Epithelial cell of esophagus (primary cell): Measurements from ENCODE around the gene JAML.

Experiments used
- DNase-seq: peaks from one replicate; pipeline ENCODE4 v3.0.0; 2010; ENCODE audit warnings: low read depth
- H3K4me3 ChIP-seq: 2 replicates; pipeline ENCODE4 v1.5.1; 2011; ENCODE audit warnings: mild to moderate bottlenecking, low read length, control low read depth
- CTCF ChIP-seq: IDR thresholded peaks from 2 replicates; pipeline ENCODE4 v1.5.1; 2011; ENCODE audit warnings: low read depth, mild to moderate bottlenecking, low read length, control low read depth, inconsistent platforms; ENCODE audit not compliant: insufficient read depth; ENCODE audit errors: missing control alignments

The JAML gene

GRCh38 chr11:118168316-118168715 is 56.5 kb downstream of the JAML start:
- H3K4me3 ChIP-seq = no peak overlapping the region
- DNase-seq = no peak
- TF ChIP-seq CTCF = no peak

- no peak overlapping the region for H3K4me3 ChIP-seq
- DNase-seq = no peak
- TF ChIP-seq CTCF = no peak
Observed at GRCh38 chr11:118167906-118168305, 56.9 kb downstream of the JAML start.

DNA sequence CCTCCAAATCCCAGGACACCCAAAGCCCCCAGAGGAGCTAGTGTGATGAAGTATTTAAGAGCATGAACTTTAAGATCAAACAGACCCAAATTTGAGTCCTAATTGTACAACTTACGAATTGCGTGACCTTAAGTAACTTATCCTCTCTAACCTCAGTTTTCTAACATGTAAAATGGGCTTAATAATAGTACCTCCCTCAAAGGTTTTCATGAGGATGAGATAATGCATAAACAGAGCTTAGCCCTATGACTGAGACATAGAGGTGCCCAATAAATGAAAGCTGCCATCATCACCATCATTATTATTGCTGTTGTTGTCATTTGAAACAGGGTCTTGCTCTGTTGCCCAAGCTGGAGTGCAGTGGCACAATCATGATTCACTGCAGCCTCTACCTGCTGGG is 57.6 kb downstream of the JAML start:
- no peak overlapping the region for H3K4me3 ChIP-seq
- TF ChIP-seq CTCF = no peak
- DNase-seq = no peak

- H3K4me3 ChIP-seq = no peak overlapping the region
- no peak for DNase-seq
- no peak for TF ChIP-seq CTCF
Observed at GRCh38 chr11:118166641-118167040, 58.2 kb downstream of the JAML start.

- no peak for TF ChIP-seq CTCF
- DNase-seq = no peak
- no peak overlapping the region for H3K4me3 ChIP-seq
Observed at GRCh38 chr11:118164885-118165284, 59.9 kb downstream of the JAML start.

DNA sequence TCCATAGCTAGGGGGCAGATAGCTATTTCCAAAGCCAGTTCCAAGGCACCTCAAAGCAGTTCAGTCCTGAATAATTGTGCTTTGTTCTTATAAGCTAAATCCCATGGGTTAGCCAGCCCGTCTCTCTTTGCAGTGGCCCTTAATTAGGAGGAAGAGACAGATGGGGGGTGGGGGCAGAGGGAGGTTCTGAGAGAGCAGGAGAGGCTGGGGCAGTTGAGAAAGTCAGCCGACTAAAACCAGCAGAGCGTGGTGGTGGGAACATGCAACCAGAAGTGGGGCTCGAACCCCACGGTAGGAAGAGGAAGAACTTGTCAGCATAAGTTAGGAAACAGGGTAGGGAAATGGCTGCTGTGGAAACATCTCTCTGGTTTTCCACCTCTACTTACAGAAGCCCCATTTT is 61.3 kb downstream of the JAML start:
- TF ChIP-seq CTCF = no peak
- DNase-seq = no peak
- no peak overlapping the region for H3K4me3 ChIP-seq

- DNase-seq = no peak
- no peak overlapping the region for H3K4me3 ChIP-seq
- no peak for TF ChIP-seq CTCF
Observed at GRCh38 chr11:118162846-118163245, 62.0 kb downstream of the JAML start.
